Loucy (cell line): ENCODE measurements around the gene NFATC2IP.

Source experiments
- EZH2phosphoT487 ChIP-seq: fragments of 200-600 bp; IDR thresholded peaks from 2 replicates; pipeline ENCODE4 v1.6.1; 2018; ENCODE audit warnings: antibody characterized with exemption, mild to moderate bottlenecking, moderate library complexity, borderline replicate concordance
- TF ChIP-seq, protein P1 (sequence below): fragments of 200-600 bp; sonication (generic); conservative IDR thresholded peaks from 2 replicates; pipeline ENCODE4 v1.5.1; 2014; ENCODE audit warnings: mild to moderate bottlenecking, antibody characterized with exemption, low read length

DNA sequence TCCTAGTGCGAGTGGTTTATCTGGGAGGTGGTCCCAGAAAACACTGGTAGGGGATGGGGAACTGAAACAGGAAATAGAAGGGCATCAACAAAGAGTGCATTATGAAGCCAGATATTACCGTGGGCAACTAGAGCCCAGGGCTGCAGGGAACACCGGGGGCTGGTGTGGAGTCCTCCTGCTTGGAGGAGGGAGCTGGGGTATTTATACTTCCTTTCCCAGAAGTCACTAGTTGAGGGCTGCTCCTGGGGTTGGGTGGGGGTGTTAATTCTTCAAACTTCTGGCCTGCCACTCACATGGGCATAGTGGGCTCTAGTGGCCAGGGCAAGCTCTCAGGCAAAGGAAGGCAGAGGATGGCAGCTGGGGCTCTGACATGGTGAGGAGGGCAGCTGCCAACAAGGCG is 48.8 kb downstream of the NFATC2IP start:
- TF ChIP-seq, protein P1, sequence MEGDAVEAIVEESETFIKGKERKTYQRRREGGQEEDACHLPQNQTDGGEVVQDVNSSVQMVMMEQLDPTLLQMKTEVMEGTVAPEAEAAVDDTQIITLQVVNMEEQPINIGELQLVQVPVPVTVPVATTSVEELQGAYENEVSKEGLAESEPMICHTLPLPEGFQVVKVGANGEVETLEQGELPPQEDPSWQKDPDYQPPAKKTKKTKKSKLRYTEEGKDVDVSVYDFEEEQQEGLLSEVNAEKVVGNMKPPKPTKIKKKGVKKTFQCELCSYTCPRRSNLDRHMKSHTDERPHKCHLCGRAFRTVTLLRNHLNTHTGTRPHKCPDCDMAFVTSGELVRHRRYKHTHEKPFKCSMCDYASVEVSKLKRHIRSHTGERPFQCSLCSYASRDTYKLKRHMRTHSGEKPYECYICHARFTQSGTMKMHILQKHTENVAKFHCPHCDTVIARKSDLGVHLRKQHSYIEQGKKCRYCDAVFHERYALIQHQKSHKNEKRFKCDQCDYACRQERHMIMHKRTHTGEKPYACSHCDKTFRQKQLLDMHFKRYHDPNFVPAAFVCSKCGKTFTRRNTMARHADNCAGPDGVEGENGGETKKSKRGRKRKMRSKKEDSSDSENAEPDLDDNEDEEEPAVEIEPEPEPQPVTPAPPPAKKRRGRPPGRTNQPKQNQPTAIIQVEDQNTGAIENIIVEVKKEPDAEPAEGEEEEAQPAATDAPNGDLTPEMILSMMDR: no peak
- no peak for TF ChIP-seq EZH2phosphoT487
